Measurements from ENCODE around the gene KCNK6.

The KCNK6 gene

GRCh38 chr19:38298821-38299680 is 20.6 kb upstream of the KCNK6 start:
- no peak for DNase-seq

GRCh38 chr19:38303517-38304351 is 15.9 kb upstream of the KCNK6 start, which contains the start of gene C19orf33:
Gene C19orf33 (plus strand): TSS chr19:38304251. CDS start chr19:38304262, 11 bp downstream.
- DNase-seq = no peak

DNA sequence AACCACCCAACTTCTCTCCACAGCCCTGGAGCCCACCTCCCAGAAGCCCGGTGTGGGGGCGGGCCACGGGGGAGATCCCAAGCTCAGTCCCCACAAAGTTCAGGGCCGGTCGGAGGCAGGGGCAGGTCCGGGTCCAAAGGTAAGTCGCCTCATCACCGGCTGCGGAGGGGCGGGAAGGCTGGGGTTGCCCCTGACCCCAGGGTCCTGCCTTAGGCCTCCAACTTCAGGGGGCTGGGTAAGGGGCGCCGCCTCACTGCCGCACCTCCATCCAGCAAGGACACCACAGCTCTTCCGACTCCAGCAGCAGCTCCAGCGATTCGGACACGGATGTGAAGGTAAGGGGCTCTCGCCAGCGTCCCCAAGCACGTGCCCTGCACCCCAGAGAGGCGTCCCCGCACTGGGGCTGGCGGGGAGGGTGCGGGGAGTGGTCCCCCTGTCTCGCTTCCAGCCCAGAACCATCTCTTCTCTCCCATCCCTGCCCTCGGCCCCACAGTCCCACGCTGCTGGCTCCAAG is 15.2 kb upstream of the KCNK6 start:
- DNase-seq = no peak

DNA sequence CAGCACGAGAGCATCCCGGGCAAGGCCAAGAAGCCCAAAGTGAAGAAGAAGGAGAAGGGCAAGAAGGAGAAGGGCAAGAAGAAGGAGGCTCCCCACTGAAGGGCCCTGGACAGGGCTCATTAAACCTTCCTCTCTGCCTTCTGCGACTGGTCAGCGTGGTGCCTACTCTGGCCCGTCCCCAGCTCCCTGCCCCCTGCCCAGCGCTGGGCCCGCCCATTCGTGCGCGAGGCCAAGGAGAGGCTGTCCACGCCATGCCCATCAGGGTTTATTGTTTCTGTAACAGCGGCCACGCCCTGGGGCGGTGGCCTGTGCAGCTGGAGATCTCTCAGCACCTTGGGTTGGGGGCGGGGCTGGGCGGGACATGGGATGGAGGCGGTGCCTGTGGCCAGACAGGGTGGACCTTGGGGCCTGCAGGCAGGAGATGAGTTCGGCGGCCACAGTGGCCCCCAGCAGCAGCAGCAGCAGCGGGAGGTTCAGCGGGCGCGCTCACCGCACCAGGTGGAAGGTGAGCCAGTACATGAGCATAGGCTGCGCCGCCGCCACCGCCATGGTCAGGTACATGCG is 14.7 kb upstream of the KCNK6 start:
- DNase-seq = no peak

DNA sequence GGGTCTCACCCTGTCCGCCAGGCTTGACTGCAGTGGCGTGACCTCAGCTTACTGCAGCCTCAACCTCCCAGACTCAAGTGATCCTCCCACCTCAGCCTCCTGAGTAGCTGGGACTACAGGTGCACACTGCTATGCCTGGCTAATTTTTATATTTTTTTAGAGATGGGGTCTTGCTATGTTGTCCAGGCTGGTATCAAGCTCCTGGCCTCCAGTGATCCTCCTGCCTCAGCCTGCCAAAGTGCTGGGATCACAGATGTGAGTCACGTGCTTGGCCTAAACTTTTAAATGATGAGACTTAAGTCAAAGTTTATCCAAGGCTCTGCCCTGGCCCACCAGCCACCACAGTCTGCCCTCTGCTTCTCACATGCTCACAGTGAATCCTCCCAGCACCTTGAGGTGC is 13.4 kb upstream of the KCNK6 start:
- DNase-seq = no peak

- DNase-seq = no peak
These were observed 12.6 kb upstream of the KCNK6 start for GRCh38 chr19:38307076-38307475.

DNA sequence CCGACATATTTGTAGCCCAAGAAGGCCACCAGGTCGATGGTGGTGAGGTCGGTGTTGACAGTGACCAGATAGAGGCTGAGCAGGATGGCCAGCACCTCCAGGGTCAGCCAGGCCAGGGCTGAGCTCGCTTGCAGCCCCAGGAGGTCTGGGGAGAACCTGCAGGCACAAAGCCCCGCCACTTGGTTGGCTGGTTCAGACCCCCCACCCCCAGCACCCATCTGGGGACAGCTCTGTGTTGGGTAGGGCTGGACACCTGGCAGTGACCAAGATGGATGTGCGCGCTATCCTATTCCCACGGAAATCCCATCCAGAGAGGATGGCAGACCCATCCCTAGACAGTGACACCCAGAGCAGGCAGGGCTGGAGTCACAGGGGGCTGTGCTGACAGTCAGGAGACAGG is 12.0 kb upstream of the KCNK6 start:
- no peak for DNase-seq

DNA sequence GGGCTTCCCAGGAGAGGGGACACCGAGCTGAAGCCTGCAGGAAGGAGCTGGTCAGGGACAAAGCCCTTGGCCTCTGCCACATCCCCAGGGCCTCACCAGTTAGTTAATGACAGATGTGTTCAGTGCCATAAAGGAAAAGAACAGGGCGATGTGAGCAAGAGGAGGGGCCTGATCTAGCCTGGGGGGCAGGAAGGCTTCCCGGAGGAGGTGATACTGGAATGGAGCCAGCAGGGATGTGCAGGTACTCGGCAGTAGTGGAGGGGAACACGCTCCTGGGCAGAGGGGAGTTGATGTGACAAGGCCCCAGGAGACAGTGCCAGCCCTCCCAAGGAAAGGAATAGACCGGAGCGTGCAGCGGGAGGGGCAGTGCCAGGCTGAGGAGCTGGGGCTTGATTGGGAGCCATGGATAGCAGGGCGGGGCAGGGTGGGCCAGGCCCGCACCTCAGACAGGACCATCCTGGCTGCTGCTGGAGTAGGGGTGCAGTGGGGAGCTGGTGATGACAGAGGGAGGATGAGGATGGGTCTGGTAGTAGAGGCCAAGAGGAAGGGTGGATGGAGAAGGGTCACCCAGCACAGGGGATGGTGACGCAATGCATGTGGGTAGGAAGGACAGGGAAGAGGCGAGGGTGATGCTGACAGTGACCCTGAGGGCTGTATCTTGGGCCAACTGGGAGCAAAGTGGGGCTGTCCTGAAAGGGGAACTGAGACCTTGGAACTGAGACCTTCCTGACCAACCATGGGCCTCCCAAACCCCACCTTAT is 11.5 kb upstream of the KCNK6 start:
- DNase-seq = no peak

DNA sequence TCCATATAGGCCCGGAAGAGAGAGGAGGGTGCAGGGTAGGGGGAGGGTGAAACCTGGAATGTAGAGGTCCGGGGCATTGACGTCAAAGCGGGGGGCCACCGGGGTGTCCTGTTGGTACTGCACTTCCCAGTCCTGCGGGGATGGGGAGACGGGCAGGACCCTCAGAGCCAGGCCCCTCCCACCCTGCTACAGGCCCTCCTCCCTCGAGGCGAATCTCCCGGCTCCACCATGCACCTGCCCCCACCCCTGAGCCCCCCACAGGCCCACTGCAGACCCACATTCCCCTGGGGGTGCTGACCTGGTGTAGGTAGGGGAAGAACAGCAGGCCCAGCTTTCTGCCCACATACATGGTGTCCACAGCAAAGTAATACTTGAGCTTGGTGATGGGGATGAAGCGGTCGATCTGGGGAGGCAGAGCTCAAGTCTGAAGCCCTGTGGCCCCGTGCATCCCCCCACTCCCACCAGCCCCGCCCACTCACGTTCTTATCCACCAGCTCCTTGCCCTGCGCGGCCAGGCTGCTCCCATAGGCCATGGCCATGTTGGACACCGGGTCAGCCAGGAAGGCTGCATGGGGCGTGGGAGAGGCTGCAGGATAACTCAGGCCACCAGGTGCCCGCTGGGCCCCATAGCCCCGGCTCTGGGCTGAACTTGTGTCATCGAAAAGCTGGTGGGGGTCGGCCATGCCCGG is 10.6 kb upstream of the KCNK6 start:
- DNase-seq = no peak

DNA sequence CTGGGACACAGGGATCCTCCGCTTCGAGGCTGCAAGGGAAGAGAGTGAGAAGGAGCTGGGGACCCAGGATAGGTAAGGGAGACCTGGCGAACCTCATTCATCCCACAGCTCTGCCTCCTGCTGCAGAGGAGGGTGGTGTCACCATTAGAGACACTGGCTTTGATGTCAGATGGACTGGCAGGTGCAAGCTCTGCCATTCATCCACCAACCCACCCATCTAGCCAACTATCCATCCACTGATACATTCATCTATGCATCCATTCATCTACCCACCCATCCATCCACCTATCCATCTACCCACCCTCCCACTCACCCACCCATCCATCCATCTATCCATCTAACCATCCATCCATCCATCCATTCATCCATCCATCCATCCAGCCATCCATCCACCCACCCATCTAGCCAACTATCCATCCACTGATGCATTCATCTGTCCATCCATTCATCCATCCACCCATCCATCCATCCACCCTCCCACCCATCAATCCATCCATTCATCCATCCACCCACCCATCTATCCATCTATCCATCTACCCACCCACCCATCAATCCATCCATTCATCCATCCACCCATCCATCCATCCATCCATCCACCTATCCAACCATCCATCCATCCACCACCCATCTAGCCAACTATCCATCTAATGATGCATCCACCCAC is 9.9 kb upstream of the KCNK6 start:
- no peak for DNase-seq

- no peak for DNase-seq
These were observed 9.4 kb upstream of the KCNK6 start for GRCh38 chr19:38310279-38310670.

- no peak for DNase-seq
These were observed 8.7 kb upstream of the KCNK6 start for GRCh38 chr19:38310986-38311385.

- DNase-seq = peak; percentile 95
These were observed 3.8 kb upstream of the KCNK6 start, which contains the start of gene YIF1B for GRCh38 chr19:38315657-38316476. Gene YIF1B (minus strand): TSS chr19:38315947. CDS start chr19:38315917, 30 bp downstream.

DNA sequence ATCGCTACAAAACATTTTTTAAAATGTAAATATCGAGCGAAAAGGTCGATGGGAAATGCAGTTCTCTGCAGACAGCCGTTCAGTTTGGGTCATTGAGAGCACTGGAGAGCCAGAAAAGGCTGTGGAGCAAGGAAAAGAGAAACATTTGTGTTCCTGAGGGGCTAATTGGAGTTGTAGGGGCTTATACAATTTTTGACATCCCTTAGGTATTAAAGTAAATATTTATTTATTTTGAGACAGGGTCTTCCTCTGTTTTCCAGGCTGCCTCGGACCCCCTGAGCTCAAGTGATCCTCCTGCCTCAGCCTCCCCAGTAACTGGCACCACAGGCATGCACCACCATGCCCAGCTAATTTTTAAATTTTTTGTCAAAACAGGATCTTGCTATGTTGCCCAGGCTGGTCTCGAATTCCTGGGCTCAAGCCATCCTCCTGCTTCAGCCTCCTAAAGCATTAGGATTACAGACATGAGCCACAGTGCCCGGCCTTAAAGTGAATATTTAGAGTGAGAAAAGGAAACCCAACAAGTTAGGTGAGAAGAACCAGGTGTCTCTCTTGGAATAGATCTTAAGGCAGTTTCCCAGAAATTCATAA is 3.1 kb upstream of the KCNK6 start:
- DNase-seq = no peak

GRCh38 chr19:38317104-38317612 is 2.5 kb upstream of the KCNK6 start:
- DNase-seq = peak; percentile 29

- no peak for DNase-seq
These were observed 985 bp upstream of the KCNK6 start for GRCh38 chr19:38318660-38319059.

GRCh38 chr19:38320969-38321339 is 1.3 kb downstream of the KCNK6 start:
- no peak for DNase-seq

- DNase-seq = no peak
These were observed 2.1 kb downstream of the KCNK6 start for GRCh38 chr19:38321646-38322196.

DNA sequence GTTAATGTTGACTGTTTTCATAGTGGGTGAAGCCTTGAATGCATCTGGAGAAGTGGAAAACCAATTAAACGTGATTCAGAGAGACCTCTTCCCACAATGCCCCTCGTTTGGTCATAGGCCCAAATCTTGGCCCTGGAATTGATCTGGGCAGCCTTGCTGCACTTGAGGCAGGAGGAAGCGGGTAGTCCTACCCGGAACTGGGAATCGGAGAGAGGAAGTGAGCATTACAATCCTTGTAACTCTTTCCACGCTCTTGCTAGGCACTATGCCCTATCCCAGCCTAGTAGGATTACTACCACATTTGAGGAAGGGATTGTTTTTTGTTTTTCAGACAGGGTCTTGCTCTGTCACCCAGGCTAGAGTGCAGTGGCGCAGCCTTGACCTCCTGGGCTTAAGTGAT is 3.6 kb downstream of the KCNK6 start:
- DNase-seq = no peak

Data from stimulated activated CD4-positive, alpha-beta T cell treated with anti-CD3 and anti-CD28 coated beads, Interleukin-4, amount 100 ng/mL, for 24 hours (primary cell).